ENCODE results near the gene ACOXL.

DNA sequence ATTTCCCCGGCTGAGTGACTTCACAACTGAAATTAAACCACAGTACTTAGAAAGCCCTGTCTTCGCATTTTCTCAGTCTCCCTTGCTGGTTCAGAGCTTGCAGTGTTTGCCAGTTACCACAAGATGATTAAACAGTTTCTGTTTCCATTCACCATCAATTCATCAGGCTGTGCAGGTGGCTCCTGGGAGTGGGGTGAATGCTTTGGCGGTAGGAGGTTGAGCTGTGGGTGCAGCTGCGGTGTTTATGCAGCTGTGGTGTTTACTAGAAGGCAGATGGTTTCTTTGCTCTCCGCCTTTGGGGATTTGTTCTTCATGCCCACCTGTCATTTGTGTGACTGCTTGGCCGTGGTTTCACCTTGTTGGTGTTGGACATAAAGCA, 16.1 kb downstream of the ACOXL start:
- TF ChIP-seq, protein P1, sequence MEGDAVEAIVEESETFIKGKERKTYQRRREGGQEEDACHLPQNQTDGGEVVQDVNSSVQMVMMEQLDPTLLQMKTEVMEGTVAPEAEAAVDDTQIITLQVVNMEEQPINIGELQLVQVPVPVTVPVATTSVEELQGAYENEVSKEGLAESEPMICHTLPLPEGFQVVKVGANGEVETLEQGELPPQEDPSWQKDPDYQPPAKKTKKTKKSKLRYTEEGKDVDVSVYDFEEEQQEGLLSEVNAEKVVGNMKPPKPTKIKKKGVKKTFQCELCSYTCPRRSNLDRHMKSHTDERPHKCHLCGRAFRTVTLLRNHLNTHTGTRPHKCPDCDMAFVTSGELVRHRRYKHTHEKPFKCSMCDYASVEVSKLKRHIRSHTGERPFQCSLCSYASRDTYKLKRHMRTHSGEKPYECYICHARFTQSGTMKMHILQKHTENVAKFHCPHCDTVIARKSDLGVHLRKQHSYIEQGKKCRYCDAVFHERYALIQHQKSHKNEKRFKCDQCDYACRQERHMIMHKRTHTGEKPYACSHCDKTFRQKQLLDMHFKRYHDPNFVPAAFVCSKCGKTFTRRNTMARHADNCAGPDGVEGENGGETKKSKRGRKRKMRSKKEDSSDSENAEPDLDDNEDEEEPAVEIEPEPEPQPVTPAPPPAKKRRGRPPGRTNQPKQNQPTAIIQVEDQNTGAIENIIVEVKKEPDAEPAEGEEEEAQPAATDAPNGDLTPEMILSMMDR (IDR thresholded peaks at IDR 0.05) = no peak
- TF ChIP-seq POLR2A (IDR thresholded peaks at IDR 0.05) = no peak
